IPS DF 4.7 (cell line): ENCODE data around the gene TPK1.
A peak's percentile ranks its signal among the peaks of the same experiment; 100 is the strongest.

Experiments
- DNase-seq: peaks from one replicate; pipeline ENCODE4 v3.0.0-alpha.2; 2013; ENCODE audit warnings: low spot score; ENCODE audit errors: extremely low read depth

Gene TPK1

DNA sequence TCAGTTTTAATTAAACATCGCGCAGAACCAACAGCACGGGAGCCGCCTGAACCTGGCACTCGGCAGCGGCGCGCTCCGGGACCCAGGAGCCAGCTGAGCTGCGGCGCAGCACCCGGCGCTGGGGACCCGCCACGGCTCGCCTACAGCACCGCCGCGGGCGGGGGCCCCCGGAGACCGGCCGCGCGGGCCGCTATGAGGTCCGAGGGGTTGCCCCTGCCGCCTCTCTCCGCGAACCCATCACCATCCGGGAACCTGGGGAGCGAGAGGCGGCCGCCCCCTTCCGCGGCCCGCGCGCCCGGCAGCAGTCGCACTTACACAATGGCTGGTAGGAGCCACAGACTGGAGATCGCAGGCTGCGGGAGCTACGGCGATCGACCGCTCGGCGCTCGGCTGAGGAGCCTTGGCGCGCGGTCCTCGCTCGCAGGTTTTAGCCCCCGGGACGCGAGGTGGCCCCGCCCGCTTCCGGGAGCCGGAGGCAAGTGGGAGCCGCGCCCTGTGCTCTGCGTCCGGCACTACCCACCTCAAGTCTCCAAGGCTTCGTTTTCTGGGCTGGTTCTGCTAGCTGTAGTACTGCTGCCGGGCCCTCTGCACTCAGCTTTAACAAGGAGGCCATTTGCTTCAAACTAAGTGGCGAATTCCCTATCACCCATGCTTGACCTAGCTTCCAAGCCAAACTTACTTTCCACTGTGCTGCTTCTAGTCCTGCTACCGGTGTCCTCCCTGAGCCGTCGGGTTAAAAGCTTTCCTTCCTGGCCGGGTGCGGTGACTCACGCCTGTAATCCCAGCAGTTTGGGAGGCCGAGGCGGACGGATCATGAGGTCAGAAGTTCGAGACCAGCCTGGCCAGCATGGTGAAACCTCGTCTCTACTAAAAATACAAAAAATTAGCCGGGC, at the start of gene TPK1:
TSS of gene TPK1 (minus strand) at position 402 of the 893 bp plus-strand sequence. CDS start 451 bp downstream, outside the sequence.
- DNase-seq = peak; percentile 72

DNA sequence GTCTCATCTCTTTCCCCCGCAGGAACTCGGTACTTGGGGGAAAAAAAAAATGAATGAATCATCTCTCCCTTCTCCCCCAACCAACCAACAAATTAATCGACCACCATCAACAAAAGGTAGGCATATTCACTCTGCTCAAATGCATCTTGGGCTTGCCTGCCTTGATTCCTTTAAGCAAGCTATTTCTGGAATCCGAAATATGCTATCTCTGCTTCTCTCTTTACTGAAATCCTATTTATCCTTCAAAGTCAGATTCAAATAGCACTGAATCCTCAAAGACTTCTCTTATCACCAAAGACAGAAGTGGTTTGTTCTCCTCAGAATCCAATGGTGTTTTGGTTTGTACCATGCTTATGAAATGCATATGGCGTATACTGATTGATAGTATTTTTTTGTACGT, 49.6 kb upstream of the TPK1 start:
- DNase-seq = no peak

DNA sequence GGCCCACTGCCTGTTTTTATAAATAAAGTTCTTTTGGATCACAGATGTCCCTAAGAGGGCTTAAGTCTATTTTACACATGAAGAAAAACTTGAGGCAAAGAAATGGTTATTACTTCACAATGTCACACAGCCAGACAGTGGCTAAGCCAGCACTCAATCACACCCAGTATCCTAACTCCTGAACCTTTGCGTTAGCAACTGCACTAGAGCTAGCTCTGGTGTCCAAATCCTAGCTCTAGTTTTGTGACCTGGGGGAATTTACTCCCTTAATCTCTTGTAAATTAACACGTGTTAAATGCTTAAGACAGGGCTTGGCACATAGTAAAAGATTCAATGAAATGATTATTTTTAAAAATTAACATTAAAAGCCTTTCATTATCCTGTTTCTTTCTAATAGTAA, 49.0 kb upstream of the TPK1 start:
- DNase-seq = no peak

GRCh38 chr7:144873316-144873845, 37.5 kb upstream of the TPK1 start:
- no peak for DNase-seq

DNA sequence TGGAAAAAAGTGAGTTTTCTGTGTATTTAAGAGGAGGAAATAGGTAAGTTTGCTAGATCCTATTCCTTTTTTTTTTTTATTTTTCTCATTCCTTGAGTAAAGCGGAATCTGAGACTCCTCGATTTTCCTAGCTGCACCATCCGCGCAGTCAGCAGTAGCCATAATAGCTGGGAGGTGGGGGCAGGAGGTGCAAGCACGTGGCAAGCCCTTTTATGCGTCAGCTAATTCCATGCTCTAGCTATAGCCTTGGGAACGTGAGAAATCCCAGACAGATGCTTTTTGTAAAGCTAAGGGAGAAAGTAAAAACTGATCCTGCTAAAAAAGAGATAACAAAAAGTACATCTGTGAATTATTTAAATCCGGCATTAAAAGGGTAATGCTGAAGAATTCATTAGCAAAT, 33.2 kb upstream of the TPK1 start:
- no peak for DNase-seq

DNA sequence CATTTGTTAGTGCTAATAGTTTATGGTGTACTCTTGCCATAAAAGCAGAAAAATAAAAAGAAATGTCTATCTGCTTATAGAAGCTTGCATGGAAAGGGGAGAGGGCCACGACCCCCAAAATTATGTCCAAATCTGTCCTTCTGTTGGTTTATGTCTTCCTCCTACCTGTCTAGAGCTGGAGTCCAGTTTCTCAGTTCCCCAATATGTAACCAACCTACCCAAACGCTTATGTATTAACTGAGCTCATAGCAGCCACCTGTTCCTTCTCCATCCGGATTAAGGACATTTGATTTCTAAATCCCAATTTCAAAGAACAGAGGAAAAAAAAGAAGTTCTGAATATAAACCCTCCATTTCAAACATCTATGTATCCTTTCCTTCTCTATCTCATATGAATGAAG, 30.3 kb upstream of the TPK1 start:
- no peak for DNase-seq

DNA sequence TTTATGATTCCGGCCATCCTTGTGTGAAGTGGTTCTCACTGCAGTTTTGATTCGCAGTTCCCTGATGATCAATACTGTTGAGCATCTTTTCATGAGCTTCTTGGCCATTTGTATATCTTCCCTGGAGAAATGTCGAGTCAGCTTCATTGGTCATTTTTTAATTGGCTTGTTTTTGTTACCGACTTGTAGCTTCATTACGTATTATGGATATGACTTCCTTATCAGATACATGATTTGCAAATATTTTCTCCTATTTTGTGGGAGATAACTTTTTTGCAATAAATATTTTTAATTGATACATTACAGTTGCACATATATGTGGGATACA, 27.4 kb upstream of the TPK1 start:
- DNase-seq = no peak

- DNase-seq = no peak
Observed at GRCh38 chr7:144862612-144863319, 26.9 kb upstream of the TPK1 start.

- no peak for DNase-seq
Observed at GRCh38 chr7:144859739-144860138, 23.9 kb upstream of the TPK1 start.

- no peak for DNase-seq
Observed at GRCh38 chr7:144857463-144857862, 21.6 kb upstream of the TPK1 start.

DNA sequence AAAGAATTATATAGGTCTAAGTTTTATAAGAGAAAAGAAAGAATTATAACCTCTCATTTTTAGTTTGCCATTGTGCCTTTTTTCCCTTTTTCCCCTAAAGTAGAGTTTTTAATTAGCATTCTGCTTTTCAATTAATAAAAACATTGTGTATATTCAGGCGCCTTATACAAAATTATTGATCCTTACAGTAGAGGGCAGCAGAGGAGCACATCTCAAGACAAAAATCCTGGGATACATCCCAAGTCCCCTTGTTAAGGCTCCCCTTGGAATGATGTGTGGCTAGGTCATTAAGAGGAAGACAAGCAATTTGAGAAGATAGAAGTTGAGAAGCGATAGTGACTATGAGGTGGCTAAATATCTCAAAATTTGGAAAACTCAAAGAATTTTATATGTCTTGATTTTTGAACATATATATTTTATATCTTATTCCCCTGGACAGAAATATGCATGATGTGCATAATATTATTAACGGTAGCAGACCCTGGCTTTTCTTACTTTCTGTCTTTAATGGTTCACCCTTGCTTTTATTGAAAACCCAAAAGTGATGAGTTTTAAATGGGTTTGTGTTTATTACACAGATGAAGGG, 19.1 kb upstream of the TPK1 start:
- DNase-seq = no peak

GRCh38 chr7:144853542-144853941, 17.7 kb upstream of the TPK1 start:
- no peak for DNase-seq

- no peak for DNase-seq
Observed at GRCh38 chr7:144848078-144848477, 12.2 kb upstream of the TPK1 start.

DNA sequence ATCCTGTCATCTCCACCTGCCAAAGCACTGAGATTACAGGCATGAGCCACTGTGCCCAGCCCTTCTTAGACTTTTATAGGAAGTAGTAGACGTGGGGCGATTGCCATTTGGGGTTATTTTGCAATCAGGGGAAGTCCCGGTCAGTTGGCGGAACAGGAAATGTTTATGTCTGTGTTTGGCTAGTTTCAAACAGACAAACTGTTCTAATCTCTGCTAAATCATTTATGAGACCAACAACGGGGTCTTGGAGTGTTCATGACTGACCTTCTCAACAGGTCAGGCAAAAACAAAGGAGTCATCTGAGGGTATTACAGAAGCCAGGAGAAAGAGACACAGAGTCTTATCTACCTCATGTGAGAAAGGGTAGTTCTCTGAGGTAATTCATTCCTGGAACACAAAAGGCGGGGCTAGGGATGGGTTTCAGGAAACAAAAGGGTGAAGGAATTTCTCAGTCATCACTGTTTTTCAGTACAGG, 6.6 kb upstream of the TPK1 start:
- no peak for DNase-seq

- DNase-seq = no peak
Observed at GRCh38 chr7:144836545-144836842, 641 bp upstream of the TPK1 start.

DNA sequence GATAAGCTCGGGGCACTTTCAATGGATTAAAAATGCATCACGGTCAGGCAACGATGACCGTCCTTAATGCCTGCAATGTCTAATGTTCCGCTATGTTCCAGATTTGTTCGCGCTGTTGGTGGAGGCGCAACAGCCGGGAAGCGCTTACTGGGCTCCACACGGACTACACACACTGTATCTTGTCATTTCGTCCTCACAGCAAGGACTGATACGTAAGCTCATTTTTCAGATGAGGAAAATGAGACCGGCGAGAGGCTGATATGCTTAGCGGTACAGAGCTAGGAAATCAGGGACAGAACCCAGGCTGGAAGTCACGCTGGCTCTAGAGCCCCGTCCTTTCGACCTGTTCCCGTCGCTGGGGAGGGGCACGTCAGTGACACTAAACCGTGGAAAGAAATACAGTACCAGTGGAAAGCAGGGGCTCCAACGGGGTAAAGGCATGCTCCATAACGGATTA, 670 bp downstream of the TPK1 start:
- DNase-seq = no peak

- DNase-seq = no peak
Observed at GRCh38 chr7:144834641-144835144, 1.2 kb downstream of the TPK1 start.

GRCh38 chr7:144830811-144831210, 5.0 kb downstream of the TPK1 start:
- no peak for DNase-seq

GRCh38 chr7:144830024-144830785, 5.6 kb downstream of the TPK1 start:
- no peak for DNase-seq

GRCh38 chr7:144827621-144828020, 8.2 kb downstream of the TPK1 start:
- DNase-seq = no peak

DNA sequence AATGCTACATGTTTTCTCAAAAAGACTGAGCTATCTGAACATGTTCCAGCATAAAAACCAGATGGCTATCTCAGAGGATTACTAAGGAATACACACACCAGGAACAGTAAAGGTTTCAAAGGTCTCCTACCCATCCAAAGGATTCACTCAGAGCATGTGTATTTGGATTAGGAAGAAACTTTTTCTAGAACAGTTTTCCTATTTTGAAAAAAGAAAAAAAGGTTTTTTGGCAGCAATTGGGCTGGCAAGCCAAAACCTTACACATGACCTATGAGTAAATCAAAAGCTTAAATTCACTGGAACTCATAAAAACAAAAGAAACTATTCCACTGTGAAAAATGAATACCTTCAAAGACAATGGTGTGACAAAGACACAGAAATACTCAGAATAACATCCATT, 9.6 kb downstream of the TPK1 start:
- no peak for DNase-seq
